GM12892 (cell line): Measurements from ENCODE around the gene TMEM235.

Source experiments
- POLR2A ChIP-seq: IDR thresholded peaks from 2 replicates; pipeline ENCODE4 v1.6.1; 2011; ENCODE audit warnings: low read depth, low read length, control low read depth
- POLR2AphosphoS5 ChIP-seq: IDR thresholded peaks from 2 replicates; pipeline ENCODE4 v1.6.1; 2011; ENCODE audit warnings: low read depth, low read length, control low read depth
- TAF1 ChIP-seq: IDR thresholded peaks from 2 replicates; pipeline ENCODE4 v1.6.1; 2011; ENCODE audit warnings: low read depth, mild to moderate bottlenecking, control low read depth, low read length, borderline replicate concordance

DNA sequence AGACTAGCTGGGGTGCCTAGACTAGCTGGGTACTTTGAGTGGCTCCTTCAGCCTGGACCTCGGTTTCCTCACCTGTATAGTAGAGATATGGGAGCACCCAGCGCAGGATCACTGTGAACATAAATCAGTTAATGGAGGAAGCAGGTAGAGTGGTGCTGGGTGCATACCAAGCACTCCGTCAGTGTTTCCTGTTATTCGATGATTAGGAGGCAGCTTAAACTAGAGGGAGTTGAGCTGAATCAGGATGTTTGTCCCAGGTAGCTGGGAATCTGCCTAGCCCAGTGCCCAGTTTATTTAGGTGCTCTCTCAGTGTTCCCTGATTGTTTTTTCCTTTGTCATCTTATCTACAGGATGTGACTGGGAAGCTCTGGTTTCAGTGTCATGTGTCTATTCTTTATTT lies 8.4 kb upstream of the TMEM235 start:
- TF ChIP-seq POLR2A = no peak
- no peak for TF ChIP-seq POLR2AphosphoS5
- TF ChIP-seq TAF1 = no peak
